ENCODE measurements around the gene BEX1. TPM values are rescaled to one million over a fixed set of nuclear protein-coding genes. Genes with fewer than 3 reads are reported as not detected.
"Not testable (repeated sequence)": the region's sequence is repeated elsewhere in the genome, so short reads cannot be mapped to it uniquely, and the experiment has no call there.

Gene BEX1
- total RNA-seq, 1 donor from 2014 or later, result not detected

DNA sequence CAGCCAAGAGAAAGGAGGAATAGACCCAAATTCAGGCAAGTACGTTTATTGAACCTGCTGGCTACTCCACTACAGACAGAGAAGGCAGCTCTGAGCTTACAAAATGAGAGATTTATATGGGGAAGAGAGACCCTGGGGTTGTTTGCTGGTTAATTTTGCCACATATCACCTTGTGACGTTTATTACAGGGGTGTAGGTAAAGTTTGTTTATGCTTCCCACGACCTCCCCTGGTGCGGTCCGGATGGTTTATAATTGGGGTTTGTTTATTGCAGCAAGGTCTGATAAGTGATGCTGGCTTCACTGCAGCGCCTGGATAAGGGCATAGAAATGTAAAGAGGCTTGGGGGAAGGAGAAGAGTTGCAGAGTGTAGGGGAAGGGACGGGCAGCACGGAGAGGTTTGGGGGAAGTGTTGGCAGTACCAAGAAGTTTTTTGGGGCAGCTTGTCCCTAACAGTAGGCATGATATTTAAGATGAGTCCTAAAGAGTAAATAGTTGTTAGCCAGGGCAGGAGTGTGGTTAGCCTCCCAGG lies 12.6 kb downstream of the BEX1 start:
- intact Hi-C loops (cut with DNase I), result no loop called here
- Histone ChIP-seq H3K4me3 (no peak overlapping the region), H3K9me3 (peaks cover 0 to 5% of the 10 kb centered on the region in 2 donors), H3K27me3 (no peaks in the 10 kb centered on the region), H3K4me1 (no peaks in the 10 kb centered on the region), H3K36me3 (no peaks in the 10 kb centered on the region), H3K27ac (no peak overlapping the region)
- no peak for DNase-seq (ENCODE audit: low spot score in 2 of 2)
- TF ChIP-seq, protein P1, sequence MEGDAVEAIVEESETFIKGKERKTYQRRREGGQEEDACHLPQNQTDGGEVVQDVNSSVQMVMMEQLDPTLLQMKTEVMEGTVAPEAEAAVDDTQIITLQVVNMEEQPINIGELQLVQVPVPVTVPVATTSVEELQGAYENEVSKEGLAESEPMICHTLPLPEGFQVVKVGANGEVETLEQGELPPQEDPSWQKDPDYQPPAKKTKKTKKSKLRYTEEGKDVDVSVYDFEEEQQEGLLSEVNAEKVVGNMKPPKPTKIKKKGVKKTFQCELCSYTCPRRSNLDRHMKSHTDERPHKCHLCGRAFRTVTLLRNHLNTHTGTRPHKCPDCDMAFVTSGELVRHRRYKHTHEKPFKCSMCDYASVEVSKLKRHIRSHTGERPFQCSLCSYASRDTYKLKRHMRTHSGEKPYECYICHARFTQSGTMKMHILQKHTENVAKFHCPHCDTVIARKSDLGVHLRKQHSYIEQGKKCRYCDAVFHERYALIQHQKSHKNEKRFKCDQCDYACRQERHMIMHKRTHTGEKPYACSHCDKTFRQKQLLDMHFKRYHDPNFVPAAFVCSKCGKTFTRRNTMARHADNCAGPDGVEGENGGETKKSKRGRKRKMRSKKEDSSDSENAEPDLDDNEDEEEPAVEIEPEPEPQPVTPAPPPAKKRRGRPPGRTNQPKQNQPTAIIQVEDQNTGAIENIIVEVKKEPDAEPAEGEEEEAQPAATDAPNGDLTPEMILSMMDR (IDR thresholded peaks at IDR 0.05), result no peak

DNA sequence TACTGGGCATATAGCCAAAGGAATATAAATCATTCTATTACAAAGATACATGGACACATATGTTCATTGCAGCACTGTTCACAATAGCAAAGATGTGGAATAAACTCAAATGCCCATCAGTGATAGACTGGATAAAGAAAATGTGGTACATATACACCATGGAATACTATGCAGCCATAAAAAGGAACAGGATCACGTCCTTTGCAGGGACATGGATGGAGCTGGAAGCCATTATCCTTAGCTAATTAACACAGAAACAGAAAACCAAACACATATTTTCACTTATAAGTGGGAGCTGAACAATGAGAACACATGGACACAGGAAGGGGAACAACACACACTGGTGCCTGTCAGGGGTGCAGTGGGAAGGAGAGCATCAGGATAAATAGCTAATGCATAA lies 30.6 kb downstream of the BEX1 start:
- H3K36me3 ChIP-seq; intact Hi-C loops (cut with DNase I); H3K27me3 ChIP-seq; H3K4me1 ChIP-seq; H3K27ac ChIP-seq; H3K9me3 ChIP-seq; H3K4me3 ChIP-seq; DNase-seq (ENCODE audit: low spot score in 2 of 2): not testable (repeated sequence)

DNA sequence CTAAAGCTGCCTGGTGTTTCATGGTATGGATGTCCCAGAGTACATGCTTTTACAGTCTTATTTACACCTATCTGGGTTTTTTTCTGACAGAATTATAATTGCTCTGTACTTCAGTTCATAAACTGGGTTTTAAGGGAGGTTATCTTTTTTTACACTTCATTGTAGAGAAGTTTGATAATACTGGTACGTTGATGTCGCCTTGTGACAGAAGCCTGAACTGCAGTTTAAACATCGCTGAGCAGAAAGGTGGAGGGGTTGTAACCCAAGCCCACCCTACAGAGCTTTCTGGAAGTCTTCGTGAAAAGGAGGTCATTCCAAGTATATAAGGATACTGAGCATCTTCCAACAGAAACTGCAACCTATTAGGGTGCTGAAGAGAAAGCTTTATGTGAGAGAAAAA lies 46.4 kb downstream of the BEX1 start:
- TF ChIP-seq, protein P1 (IDR thresholded peaks at IDR 0.05), result no peak
- H3K27ac ChIP-seq, result no peak overlapping the region
- no peaks in the 10 kb centered on the region for H3K27me3 ChIP-seq
- no peaks in the 10 kb centered on the region for H3K9me3 ChIP-seq
- H3K36me3 ChIP-seq, result no peaks in the 10 kb centered on the region
- no peaks in the 10 kb centered on the region for H3K4me1 ChIP-seq
- intact Hi-C loops (cut with DNase I), result no loop called here
- no peak for DNase-seq (ENCODE audit: low spot score in 2 of 2)
- H3K4me3 ChIP-seq, result no peak overlapping the region

GRCh38 chrX:103012945-103013344 lies 51.0 kb downstream of the BEX1 start:
- no peaks in the 10 kb centered on the region for H3K9me3 ChIP-seq
- no peaks in the 10 kb centered on the region for H3K36me3 ChIP-seq
- no peak for DNase-seq (ENCODE audit: low spot score in 2 of 2)
- H3K27ac ChIP-seq, result no peak overlapping the region
- no peaks in the 10 kb centered on the region for H3K4me1 ChIP-seq
- no peak overlapping the region for H3K4me3 ChIP-seq
- TF ChIP-seq, protein P1 (IDR thresholded peaks at IDR 0.05), result no peak
- no peaks in the 10 kb centered on the region for H3K27me3 ChIP-seq
- intact Hi-C loops (cut with DNase I), result no loop called here

Other genes with a start within 250 kb of the BEX1 start
- gene RAB40AL, start 126.9 kb downstream of the BEX1 start, total RNA-seq, result not detected
- gene NXF3, start 29.0 kb upstream of the BEX1 start, total RNA-seq, result not detected
- 11.0 TPM for gene BEX4, start 150.9 kb upstream of the BEX1 start, total RNA-seq
- 39.1 TPM for gene TCEAL8, start 191.0 kb upstream of the BEX1 start, total RNA-seq
- not detected for gene TCEAL5, start 212.6 kb upstream of the BEX1 start, total RNA-seq
- 2.0 TPM for gene BEX2, start 246.8 kb upstream of the BEX1 start, total RNA-seq

Data from ascending aorta (tissue), 2 donors.